ENCODE results near the gene USP31. TPM values are rescaled to one million over a fixed set of nuclear protein-coding genes. Genes with fewer than 3 reads are reported as not detected.

USP31 gene
- total RNA-seq, 5 donors from 2014 or later (not counting 1 experiment from before 2014, with no cell fraction given), result 4.1 to 6.4 (median 5.6) TPM

- no peak for DNase-seq
- Mint-ChIP-seq H3K27me3 (no peaks in the 10 kb centered on the region), H3K9me3 (peaks cover 0 to 14% (median 7%) of the 10 kb centered on the region in 3 donors), H3K27ac (no peak overlapping the region), H3K4me3 (no peak overlapping the region), H3K36me3 (peaks cover 12% of the 10 kb centered on the region), H3K4me1 (peaks cover 5 to 17% (median 5%) of the 10 kb centered on the region in 3 donors)
- CTCF ChIA-PET, result interaction anchor here in 1 of 2 donors (0.6 kb wide), 1 partner anchor 14 kb away, joined by 3 read pairs; no protein-coding TSS in a partner anchor
- POLR2A ChIA-PET, result interaction anchor here in 1 of 2 donors (0.6 kb wide), 1 partner anchor 12 kb away, joined by 4 read pairs; no protein-coding TSS in a partner anchor
- H3K4me1 ChIP-seq (ENCODE audit: control insufficient read depth in 1 of 2, extremely low read depth in 1 of 2, insufficient read depth in 2 of 2, low read length in 2 of 2), result no peaks in the 10 kb centered on the region
- no peak overlapping the region for H3K4me3 ChIP-seq (ENCODE audit: control insufficient read depth in 1 of 2, extremely low read depth in 1 of 2, low read length in 1 of 2)
- H3K27me3 ChIP-seq (replicated peaks in 1 of 2; ENCODE audit: control insufficient read depth in 2 of 2, extremely low read depth in 1 of 2, insufficient read depth in 2 of 2, low read length in 1 of 2), result no peaks in the 10 kb centered on the region
- H3K9me3 ChIP-seq, result no peaks in the 10 kb centered on the region
- H3K27ac ChIP-seq (ENCODE audit: low read length), result no peak overlapping the region
- no peaks in the 10 kb centered on the region for H3K36me3 ChIP-seq (ENCODE audit: control insufficient read depth in 2 of 2, extremely low read depth in 1 of 2, insufficient read depth in 1 of 2, low read length in 1 of 2)
- no peak for ATAC-seq (replicated peaks in 1 of 4)
- WGBS (ENCODE audit: insufficient coverage), result 82% methylated on average over 4 of the region's 11 CpGs
Observed at GRCh38 chr16:23132775-23133463, 16.3 kb downstream of the USP31 start.

- no peak overlapping the region for H3K27ac Mint-ChIP-seq
- no peaks in the 10 kb centered on the region for H3K9me3 ChIP-seq
- H3K27me3 ChIP-seq (replicated peaks in 1 of 2; ENCODE audit: control insufficient read depth in 2 of 2, extremely low read depth in 1 of 2, insufficient read depth in 2 of 2, low read length in 1 of 2), result no peaks in the 10 kb centered on the region
- no peaks in the 10 kb centered on the region for H3K27me3 Mint-ChIP-seq
- ATAC-seq (replicated peaks in 1 of 4) (no peak), DNase-seq (no peak)
- 90% methylated on average over 2 of the region's 7 CpGs for WGBS (ENCODE audit: insufficient coverage)
- ChIA-PET CTCF (interaction anchor here in 1 of 2 donors (0.6 kb wide), 1 partner anchor 15 kb away, joined by 3 read pairs; no protein-coding TSS in a partner anchor), POLR2A (no interaction called here)
- H3K9me3 Mint-ChIP-seq, result peaks cover 0 to 7% (median under 1%) of the 10 kb centered on the region in 3 donors
- peaks cover 5 to 17% (median 5%) of the 10 kb centered on the region in 3 donors for H3K4me1 Mint-ChIP-seq
- H3K36me3 Mint-ChIP-seq, result peaks cover 8% of the 10 kb centered on the region
- H3K36me3 ChIP-seq (ENCODE audit: control insufficient read depth in 2 of 2, extremely low read depth in 1 of 2, insufficient read depth in 1 of 2, low read length in 1 of 2), result no peaks in the 10 kb centered on the region
- H3K4me1 ChIP-seq (ENCODE audit: control insufficient read depth in 1 of 2, extremely low read depth in 1 of 2, insufficient read depth in 2 of 2, low read length in 2 of 2), result no peaks in the 10 kb centered on the region
- H3K4me3 ChIP-seq (ENCODE audit: control insufficient read depth in 1 of 2, extremely low read depth in 1 of 2, low read length in 1 of 2), result no peak overlapping the region
- H3K4me3 Mint-ChIP-seq, result no peak overlapping the region
- H3K27ac ChIP-seq (ENCODE audit: low read length), result no peak overlapping the region
Observed at GRCh38 chr16:23131931-23132621, 17.2 kb downstream of the USP31 start.

- no peaks in the 10 kb centered on the region for H3K27me3 Mint-ChIP-seq
- peaks cover 7% of the 10 kb centered on the region for H3K36me3 Mint-ChIP-seq
- ChIA-PET CTCF (no interaction called here), POLR2A (no interaction called here)
- H3K4me3 ChIP-seq (ENCODE audit: control insufficient read depth in 1 of 2, extremely low read depth in 1 of 2, low read length in 1 of 2), result no peak overlapping the region
- H3K36me3 ChIP-seq (ENCODE audit: control insufficient read depth in 2 of 2, extremely low read depth in 1 of 2, insufficient read depth in 1 of 2, low read length in 1 of 2), result no peaks in the 10 kb centered on the region
- H3K9me3 ChIP-seq, result no peaks in the 10 kb centered on the region
- H3K27ac ChIP-seq (ENCODE audit: low read length), result no peak overlapping the region
- H3K27me3 ChIP-seq (replicated peaks in 1 of 2; ENCODE audit: control insufficient read depth in 2 of 2, extremely low read depth in 1 of 2, insufficient read depth in 2 of 2, low read length in 1 of 2), result no peaks in the 10 kb centered on the region
- DNase-seq (no peak), ATAC-seq (replicated peaks in 1 of 4) (no peak)
- no CpG with 5 or more reads among the region's 1 CpG for WGBS (ENCODE audit: insufficient coverage)
- peaks cover 0 to 5% (median 0%) of the 10 kb centered on the region in 3 donors for H3K9me3 Mint-ChIP-seq
- H3K4me3 Mint-ChIP-seq, result no peak overlapping the region
- H3K4me1 ChIP-seq (ENCODE audit: control insufficient read depth in 1 of 2, extremely low read depth in 1 of 2, insufficient read depth in 2 of 2, low read length in 2 of 2), result no peaks in the 10 kb centered on the region
- H3K27ac Mint-ChIP-seq, result no peak overlapping the region
- peaks cover 5 to 17% (median 5%) of the 10 kb centered on the region in 3 donors for H3K4me1 Mint-ChIP-seq
Observed at GRCh38 chr16:23131436-23131835, 17.8 kb downstream of the USP31 start.

- ATAC-seq (replicated peaks in 1 of 4), result no peak
Observed at GRCh38 chr16:23131036-23131435, 18.2 kb downstream of the USP31 start.

DNA sequence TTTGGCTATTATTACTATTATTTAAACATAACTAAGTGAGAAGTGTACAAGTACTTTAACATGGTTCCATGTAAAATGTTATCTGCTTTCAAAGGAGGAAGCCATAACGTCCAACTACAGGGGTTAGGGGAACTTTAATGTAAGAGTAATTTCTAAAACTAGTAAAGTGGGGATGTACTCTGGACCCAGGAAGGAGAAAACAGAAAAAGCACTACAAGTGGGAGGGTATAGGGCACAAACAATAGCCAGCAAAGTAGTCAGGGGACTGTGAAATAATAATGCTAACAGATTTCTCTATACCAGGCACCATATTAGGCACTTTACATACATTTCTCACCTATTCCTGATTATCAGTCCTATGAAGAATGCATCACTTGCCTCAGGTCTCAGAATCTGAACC, 19.6 kb downstream of the USP31 start:
- Mint-ChIP-seq H3K36me3 (no peaks in the 10 kb centered on the region), H3K4me1 (peaks cover 5 to 17% (median 5%) of the 10 kb centered on the region in 3 donors), H3K27me3 (no peaks in the 10 kb centered on the region), H3K9me3 (no peaks in the 10 kb centered on the region), H3K27ac (no peak overlapping the region), H3K4me3 (no peak overlapping the region)
- H3K4me1 ChIP-seq (ENCODE audit: control insufficient read depth in 1 of 2, extremely low read depth in 1 of 2, insufficient read depth in 2 of 2, low read length in 2 of 2), result no peaks in the 10 kb centered on the region
- H3K36me3 ChIP-seq (ENCODE audit: control insufficient read depth in 2 of 2, extremely low read depth in 1 of 2, insufficient read depth in 1 of 2, low read length in 1 of 2), result no peaks in the 10 kb centered on the region
- no peak for ATAC-seq (replicated peaks in 1 of 4)
- no peaks in the 10 kb centered on the region for H3K9me3 ChIP-seq
- H3K27ac ChIP-seq (ENCODE audit: low read length), result no peak overlapping the region
- 60% methylated on average over 1 of the region's 1 CpG for WGBS (ENCODE audit: insufficient coverage)
- DNase-seq, result no peak
- ChIA-PET CTCF (no interaction called here), POLR2A (no interaction called here)
- H3K27me3 ChIP-seq (replicated peaks in 1 of 2; ENCODE audit: control insufficient read depth in 2 of 2, extremely low read depth in 1 of 2, insufficient read depth in 2 of 2, low read length in 1 of 2), result no peaks in the 10 kb centered on the region
- H3K4me3 ChIP-seq (ENCODE audit: control insufficient read depth in 1 of 2, extremely low read depth in 1 of 2, low read length in 1 of 2), result no peak overlapping the region

More at GRCh38 chr16:23131036-23131435, 18.2 kb downstream of the USP31 start:
- Mint-ChIP-seq H3K9me3 (peaks cover 0 to 4% (median 0%) of the 10 kb centered on the region in 3 donors), H3K36me3 (peaks cover 5% of the 10 kb centered on the region), H3K4me1 (peaks cover 5 to 17% (median 5%) of the 10 kb centered on the region in 3 donors), H3K4me3 (no peak overlapping the region), H3K27ac (no peak overlapping the region), H3K27me3 (no peaks in the 10 kb centered on the region)
- Histone ChIP-seq H3K27ac (ENCODE audit: low read length) (no peak overlapping the region), H3K36me3 (ENCODE audit: control insufficient read depth in 2 of 2, extremely low read depth in 1 of 2, insufficient read depth in 1 of 2, low read length in 1 of 2) (no peaks in the 10 kb centered on the region), H3K27me3 (replicated peaks in 1 of 2; ENCODE audit: control insufficient read depth in 2 of 2, extremely low read depth in 1 of 2, insufficient read depth in 2 of 2, low read length in 1 of 2) (no peaks in the 10 kb centered on the region), H3K4me3 (ENCODE audit: control insufficient read depth in 1 of 2, extremely low read depth in 1 of 2, low read length in 1 of 2) (no peak overlapping the region), H3K9me3 (no peaks in the 10 kb centered on the region), H3K4me1 (ENCODE audit: control insufficient read depth in 1 of 2, extremely low read depth in 1 of 2, insufficient read depth in 2 of 2, low read length in 2 of 2) (no peaks in the 10 kb centered on the region)
- ChIA-PET CTCF (no interaction called here), POLR2A (no interaction called here)
- DNase-seq, result no peak
- 100% methylated on average over 1 of the region's 3 CpGs for WGBS (ENCODE audit: insufficient coverage)

DNA sequence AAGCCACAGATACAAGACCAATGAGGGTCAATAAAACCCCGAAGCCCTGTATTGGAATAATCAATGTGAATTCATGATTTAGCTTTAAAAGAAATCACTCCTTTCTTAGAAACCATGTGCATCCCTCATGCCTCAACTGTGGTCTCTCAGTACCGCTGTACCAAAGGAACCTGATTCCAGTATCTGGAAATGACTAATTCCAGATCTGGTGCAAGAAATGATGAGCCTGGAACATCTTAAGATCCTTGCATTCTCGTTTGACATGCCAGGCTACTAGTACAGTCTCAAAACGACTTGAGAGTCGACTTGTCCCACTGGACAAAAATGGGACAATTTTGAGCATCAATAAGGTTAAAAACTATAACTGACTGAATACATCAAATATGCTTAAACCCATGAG, 21.2 kb downstream of the USP31 start:
- no peaks in the 10 kb centered on the region for H3K27me3 ChIP-seq (replicated peaks in 1 of 2; ENCODE audit: control insufficient read depth in 2 of 2, extremely low read depth in 1 of 2, insufficient read depth in 2 of 2, low read length in 1 of 2)
- no peak overlapping the region for H3K27ac Mint-ChIP-seq
- ATAC-seq (replicated peaks in 1 of 4) (no peak), DNase-seq (no peak)
- ChIA-PET POLR2A (no interaction called here), CTCF (no interaction called here)
- no peaks in the 10 kb centered on the region for H3K4me1 ChIP-seq (ENCODE audit: control insufficient read depth in 1 of 2, extremely low read depth in 1 of 2, insufficient read depth in 2 of 2, low read length in 2 of 2)
- H3K9me3 ChIP-seq, result no peaks in the 10 kb centered on the region
- no peak overlapping the region for H3K4me3 Mint-ChIP-seq
- H3K27me3 Mint-ChIP-seq, result no peaks in the 10 kb centered on the region
- H3K4me1 Mint-ChIP-seq, result peaks cover 5 to 13% (median 5%) of the 10 kb centered on the region in 3 donors
- H3K36me3 Mint-ChIP-seq, result no peaks in the 10 kb centered on the region
- no peaks in the 10 kb centered on the region for H3K9me3 Mint-ChIP-seq
- 89% methylated on average over 3 of the region's 5 CpGs for WGBS (ENCODE audit: insufficient coverage)
- no peak overlapping the region for H3K4me3 ChIP-seq (ENCODE audit: control insufficient read depth in 1 of 2, extremely low read depth in 1 of 2, low read length in 1 of 2)
- H3K27ac ChIP-seq (ENCODE audit: low read length), result no peak overlapping the region
- no peaks in the 10 kb centered on the region for H3K36me3 ChIP-seq (ENCODE audit: control insufficient read depth in 2 of 2, extremely low read depth in 1 of 2, insufficient read depth in 1 of 2, low read length in 1 of 2)

Measured in T-cell (primary cell).